ENCODE results near the gene SENP1. TPM values are rescaled to one million over a fixed set of nuclear protein-coding genes. Genes with fewer than 3 reads are reported as not detected.

The SENP1 gene
- polyA plus RNA-seq, 2 donors: 2.7 to 3.9 TPM

DNA sequence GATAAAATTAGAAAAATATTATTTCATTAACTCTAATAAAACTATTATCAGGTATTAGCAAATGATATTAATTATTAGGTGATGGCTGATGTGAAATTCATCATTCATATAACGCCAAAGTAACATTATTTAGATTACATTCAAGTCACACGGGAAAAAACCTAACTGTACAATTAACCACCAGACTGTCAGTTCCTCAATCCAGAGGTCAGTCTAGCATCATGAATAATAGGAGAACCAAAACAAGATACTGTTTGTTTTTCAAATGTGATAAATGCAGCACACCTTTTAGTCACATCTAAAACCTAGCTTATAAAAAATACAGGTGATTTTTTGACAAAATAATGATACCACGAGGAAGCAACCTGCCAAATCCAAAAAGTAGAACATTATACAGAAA is 19.6 kb downstream of the SENP1 start:
- WGBS, 2 donors: 87 to 89% methylated on average over 3 of the region's 3 CpGs
- Histone ChIP-seq H3K4me1 (ENCODE audit: control insufficient read depth in 2 of 2, insufficient read depth in 2 of 2, low read length in 1 of 2) (no peaks in the 10 kb centered on the region), H3K36me3 (ENCODE audit: control insufficient read depth in 2 of 2, insufficient read depth in 2 of 2, low read length in 1 of 2) (peaks cover 4 to 11% of the 10 kb centered on the region in 2 donors), H3K27ac (ENCODE audit: low read depth in 2 of 2, low read length in 1 of 2) (no peak overlapping the region), H3K4me3 (ENCODE audit: low read depth in 1 of 2, low read length in 2 of 2) (no peak overlapping the region), H3K9me3 (ENCODE audit: control insufficient read depth in 2 of 2, insufficient read depth in 1 of 2, low read depth in 1 of 2, low read length in 1 of 2) (no peaks in the 10 kb centered on the region), H3K27me3 (ENCODE audit: control insufficient read depth in 1 of 2, insufficient read depth in 2 of 2, low read length in 2 of 2) (no peaks in the 10 kb centered on the region)

DNA sequence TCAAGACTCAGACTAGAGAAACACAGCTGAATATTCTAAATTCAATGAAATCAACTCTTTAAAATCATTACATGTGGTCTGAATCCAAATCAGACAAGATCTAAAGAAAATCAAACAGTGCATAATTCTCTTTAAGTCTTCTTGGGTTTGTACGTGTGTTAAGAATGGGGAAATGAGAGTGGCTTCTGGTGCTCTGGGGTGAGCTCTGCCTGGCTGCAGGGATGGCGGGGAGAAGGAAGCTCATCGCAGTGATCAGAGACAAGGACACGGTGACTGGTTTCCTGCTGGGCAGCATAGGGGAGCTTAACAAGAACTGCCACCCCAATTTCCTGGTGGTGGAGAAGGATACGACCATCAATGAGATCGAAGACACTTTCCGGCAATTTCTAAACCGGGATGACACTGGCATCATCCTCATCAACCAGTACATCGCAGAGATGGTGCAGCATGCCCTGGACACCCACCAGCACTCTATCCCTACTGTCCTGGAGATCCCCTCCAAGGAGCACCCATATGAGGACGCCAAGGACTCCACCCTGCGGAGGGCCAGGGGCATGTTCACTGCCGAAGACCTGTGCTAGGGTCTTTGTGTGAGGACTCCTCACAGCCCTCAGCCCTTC is 20.9 kb downstream of the SENP1 start:
- Histone ChIP-seq H3K36me3 (ENCODE audit: control insufficient read depth in 2 of 2, insufficient read depth in 2 of 2, low read length in 1 of 2) (peaks cover 4 to 11% of the 10 kb centered on the region in 2 donors), H3K27ac (ENCODE audit: low read depth in 2 of 2, low read length in 1 of 2) (no peak overlapping the region), H3K27me3 (ENCODE audit: control insufficient read depth in 1 of 2, insufficient read depth in 2 of 2, low read length in 2 of 2) (no peaks in the 10 kb centered on the region), H3K4me1 (ENCODE audit: control insufficient read depth in 2 of 2, insufficient read depth in 2 of 2, low read length in 1 of 2) (no peaks in the 10 kb centered on the region), H3K4me3 (ENCODE audit: low read depth in 1 of 2, low read length in 2 of 2) (no peak overlapping the region), H3K9me3 (ENCODE audit: control insufficient read depth in 2 of 2, insufficient read depth in 1 of 2, low read depth in 1 of 2, low read length in 1 of 2) (no peaks in the 10 kb centered on the region)
- WGBS, 2 donors: 90 to 92% methylated on average over 12 of the region's 12 CpGs

DNA sequence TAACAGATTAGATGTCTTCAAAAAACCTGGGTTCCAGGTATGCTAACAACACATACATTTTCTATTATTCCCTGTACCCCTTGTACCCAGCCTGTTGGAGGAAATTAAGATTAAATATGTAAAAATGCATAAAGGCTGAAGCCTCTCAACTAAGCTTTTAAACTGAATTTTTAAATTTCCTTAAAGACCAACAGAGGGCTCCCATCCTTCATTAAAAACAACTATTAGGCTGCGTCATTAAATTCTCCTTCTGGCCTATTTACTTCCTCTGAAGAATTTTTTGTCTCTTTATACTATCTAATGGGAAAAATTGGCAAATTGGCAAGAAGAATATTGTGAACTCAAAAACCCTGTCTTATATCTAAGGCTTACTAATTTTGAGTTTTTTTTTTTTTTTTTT is 21.8 kb downstream of the SENP1 start:
- Histone ChIP-seq H3K9me3 (ENCODE audit: control insufficient read depth in 2 of 2, insufficient read depth in 1 of 2, low read depth in 1 of 2, low read length in 1 of 2) (no peaks in the 10 kb centered on the region), H3K4me1 (ENCODE audit: control insufficient read depth in 2 of 2, insufficient read depth in 2 of 2, low read length in 1 of 2) (no peaks in the 10 kb centered on the region), H3K4me3 (ENCODE audit: low read depth in 1 of 2, low read length in 2 of 2) (no peak overlapping the region), H3K36me3 (ENCODE audit: control insufficient read depth in 2 of 2, insufficient read depth in 2 of 2, low read length in 1 of 2) (peaks cover 4 to 9% of the 10 kb centered on the region in 2 donors), H3K27me3 (ENCODE audit: control insufficient read depth in 1 of 2, insufficient read depth in 2 of 2, low read length in 2 of 2) (no peaks in the 10 kb centered on the region), H3K27ac (ENCODE audit: low read depth in 2 of 2, low read length in 1 of 2) (no peak overlapping the region)
- 60 to 68% methylated on average over 1 of the region's 1 CpG for WGBS, 2 donors

- Histone ChIP-seq H3K36me3 (ENCODE audit: control insufficient read depth in 2 of 2, insufficient read depth in 2 of 2, low read length in 1 of 2) (peaks cover 4 to 8% of the 10 kb centered on the region in 2 donors), H3K4me3 (ENCODE audit: low read depth in 1 of 2, low read length in 2 of 2) (no peak overlapping the region), H3K9me3 (ENCODE audit: control insufficient read depth in 2 of 2, insufficient read depth in 1 of 2, low read depth in 1 of 2, low read length in 1 of 2) (no peaks in the 10 kb centered on the region), H3K27ac (ENCODE audit: low read depth in 2 of 2, low read length in 1 of 2) (no peak overlapping the region), H3K27me3 (ENCODE audit: control insufficient read depth in 1 of 2, insufficient read depth in 2 of 2, low read length in 2 of 2) (no peaks in the 10 kb centered on the region), H3K4me1 (ENCODE audit: control insufficient read depth in 2 of 2, insufficient read depth in 2 of 2, low read length in 1 of 2) (no peaks in the 10 kb centered on the region)
- WGBS, 2 donors: 96 to 98% methylated on average over 3 of the region's 3 CpGs
Measured at GRCh38 chr12:48080821-48081220, 25.1 kb downstream of the SENP1 start.

- Histone ChIP-seq H3K4me3 (ENCODE audit: low read depth in 1 of 2, low read length in 2 of 2) (no peak overlapping the region), H3K9me3 (ENCODE audit: control insufficient read depth in 2 of 2, insufficient read depth in 1 of 2, low read depth in 1 of 2, low read length in 1 of 2) (no peaks in the 10 kb centered on the region), H3K27ac (ENCODE audit: low read depth in 2 of 2, low read length in 1 of 2) (no peak overlapping the region), H3K27me3 (ENCODE audit: control insufficient read depth in 1 of 2, insufficient read depth in 2 of 2, low read length in 2 of 2) (no peaks in the 10 kb centered on the region), H3K36me3 (ENCODE audit: control insufficient read depth in 2 of 2, insufficient read depth in 2 of 2, low read length in 1 of 2) (peaks cover 4 to 5% of the 10 kb centered on the region in 2 donors), H3K4me1 (ENCODE audit: control insufficient read depth in 2 of 2, insufficient read depth in 2 of 2, low read length in 1 of 2) (no peaks in the 10 kb centered on the region)
- 93% methylated on average over 5 of the region's 5 CpGs for WGBS, 2 donors
Measured at GRCh38 chr12:48080285-48080684, 25.6 kb downstream of the SENP1 start.

DNA sequence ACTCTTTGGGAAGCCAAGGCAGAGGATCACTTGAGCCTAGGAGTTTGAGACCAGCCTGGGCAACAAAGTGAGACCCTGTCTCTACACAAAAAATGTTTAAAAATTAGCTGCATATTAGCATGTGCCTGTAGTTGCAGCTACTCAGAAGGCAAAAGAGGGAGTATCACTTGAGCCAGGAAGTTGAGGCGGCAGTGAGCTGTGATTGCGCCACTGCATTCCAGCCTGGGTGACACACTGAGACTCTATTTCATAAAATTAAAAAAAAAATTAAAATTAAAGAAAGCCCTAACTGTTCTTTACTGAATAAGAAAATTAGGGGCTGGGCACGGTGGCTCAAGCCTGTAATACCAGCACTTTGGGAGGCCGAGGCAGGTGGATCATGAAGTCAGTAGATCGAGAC is 27.0 kb downstream of the SENP1 start:
- no peaks in the 10 kb centered on the region for H3K4me1 ChIP-seq (ENCODE audit: control insufficient read depth in 2 of 2, insufficient read depth in 2 of 2, low read length in 1 of 2)
- H3K36me3 ChIP-seq (ENCODE audit: control insufficient read depth in 2 of 2, insufficient read depth in 2 of 2, low read length in 1 of 2): peaks cover 2 to 3% of the 10 kb centered on the region in 2 donors
- no peaks in the 10 kb centered on the region for H3K9me3 ChIP-seq (ENCODE audit: control insufficient read depth in 2 of 2, insufficient read depth in 1 of 2, low read depth in 1 of 2, low read length in 1 of 2)
- H3K4me3 ChIP-seq (ENCODE audit: low read depth in 1 of 2, low read length in 2 of 2): no peak overlapping the region
- 93 to 96% methylated on average over 5 of the region's 5 CpGs for WGBS, 2 donors
- no peak overlapping the region for H3K27ac ChIP-seq (ENCODE audit: low read depth in 2 of 2, low read length in 1 of 2)
- H3K27me3 ChIP-seq (ENCODE audit: control insufficient read depth in 1 of 2, insufficient read depth in 2 of 2, low read length in 2 of 2): no peaks in the 10 kb centered on the region

- Histone ChIP-seq H3K9me3 (ENCODE audit: control insufficient read depth in 2 of 2, insufficient read depth in 1 of 2, low read depth in 1 of 2, low read length in 1 of 2) (no peaks in the 10 kb centered on the region), H3K4me1 (ENCODE audit: control insufficient read depth in 2 of 2, insufficient read depth in 2 of 2, low read length in 1 of 2) (no peaks in the 10 kb centered on the region), H3K27ac (ENCODE audit: low read depth in 2 of 2, low read length in 1 of 2) (no peak overlapping the region), H3K27me3 (ENCODE audit: control insufficient read depth in 1 of 2, insufficient read depth in 2 of 2, low read length in 2 of 2) (no peaks in the 10 kb centered on the region), H3K4me3 (ENCODE audit: low read depth in 1 of 2, low read length in 2 of 2) (no peak overlapping the region), H3K36me3 (ENCODE audit: control insufficient read depth in 2 of 2, insufficient read depth in 2 of 2, low read length in 1 of 2) (peaks cover 0 to 1% of the 10 kb centered on the region in 2 donors)
- 91 to 97% methylated on average over 2 of the region's 2 CpGs for WGBS, 2 donors
Measured at GRCh38 chr12:48077111-48077510, 28.8 kb downstream of the SENP1 start.

DNA sequence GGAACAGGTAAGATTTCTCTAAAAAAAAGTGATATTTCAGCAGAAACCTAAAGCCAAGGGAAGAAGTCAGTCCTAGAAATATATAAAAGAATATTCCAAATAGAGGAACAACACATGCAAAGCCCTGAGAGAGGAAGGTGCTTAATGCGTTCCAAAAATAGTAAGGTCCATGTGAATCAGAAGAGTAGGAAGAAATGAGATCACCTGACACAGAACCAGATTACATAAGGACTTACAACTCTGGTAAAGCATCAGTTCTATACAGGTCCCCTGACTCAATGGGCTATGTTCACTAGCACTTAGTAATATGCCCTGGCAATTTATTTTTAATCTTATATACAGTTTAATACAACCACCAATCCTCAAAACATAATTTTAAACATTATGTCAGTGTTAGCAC is 30.0 kb downstream of the SENP1 start:
- Histone ChIP-seq H3K27ac (ENCODE audit: low read depth in 2 of 2, low read length in 1 of 2) (no peak overlapping the region), H3K4me1 (ENCODE audit: control insufficient read depth in 2 of 2, insufficient read depth in 2 of 2, low read length in 1 of 2) (no peaks in the 10 kb centered on the region), H3K4me3 (ENCODE audit: low read depth in 1 of 2, low read length in 2 of 2) (no peak overlapping the region), H3K9me3 (ENCODE audit: control insufficient read depth in 2 of 2, insufficient read depth in 1 of 2, low read depth in 1 of 2, low read length in 1 of 2) (no peaks in the 10 kb centered on the region), H3K27me3 (ENCODE audit: control insufficient read depth in 1 of 2, insufficient read depth in 2 of 2, low read length in 2 of 2) (no peaks in the 10 kb centered on the region), H3K36me3 (ENCODE audit: control insufficient read depth in 2 of 2, insufficient read depth in 2 of 2, low read length in 1 of 2) (no peaks in the 10 kb centered on the region)
- WGBS, 2 donors: 70 to 77% methylated on average over 1 of the region's 1 CpG

- Histone ChIP-seq H3K27me3 (ENCODE audit: control insufficient read depth in 1 of 2, insufficient read depth in 2 of 2, low read length in 2 of 2) (no peaks in the 10 kb centered on the region), H3K4me1 (ENCODE audit: control insufficient read depth in 2 of 2, insufficient read depth in 2 of 2, low read length in 1 of 2) (no peaks in the 10 kb centered on the region), H3K27ac (ENCODE audit: low read depth in 2 of 2, low read length in 1 of 2) (no peak overlapping the region), H3K9me3 (ENCODE audit: control insufficient read depth in 2 of 2, insufficient read depth in 1 of 2, low read depth in 1 of 2, low read length in 1 of 2) (no peaks in the 10 kb centered on the region), H3K36me3 (ENCODE audit: control insufficient read depth in 2 of 2, insufficient read depth in 2 of 2, low read length in 1 of 2) (peaks cover 0 to under 1% of the 10 kb centered on the region in 2 donors), H3K4me3 (ENCODE audit: low read depth in 1 of 2, low read length in 2 of 2) (no peak overlapping the region)
- WGBS, 2 donors: 88 to 92% methylated on average over 1 of the region's 1 CpG
Measured at GRCh38 chr12:48074266-48074665, 31.6 kb downstream of the SENP1 start.

DNA sequence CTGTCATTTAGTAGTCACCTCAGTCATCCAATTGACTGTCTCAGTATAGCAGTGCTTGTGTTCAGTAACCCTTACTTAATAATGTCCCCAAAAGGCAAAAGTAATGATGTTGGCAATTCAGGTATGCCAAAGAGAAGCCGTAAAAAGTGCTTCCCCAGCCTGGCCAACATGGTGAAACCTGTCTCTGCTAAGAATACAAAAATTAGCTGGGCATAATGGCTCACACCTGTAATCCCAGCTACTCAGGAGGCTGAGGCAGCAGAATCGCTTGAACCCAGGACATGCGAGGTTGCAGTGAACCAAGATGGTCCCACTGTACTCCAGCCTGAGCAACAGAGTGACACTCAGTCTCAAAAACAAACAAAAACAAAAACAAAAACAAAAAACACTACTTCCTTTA is 33.6 kb downstream of the SENP1 start:
- no peak overlapping the region for H3K27ac ChIP-seq (ENCODE audit: low read depth in 2 of 2, low read length in 1 of 2)
- WGBS, 2 donors: 97 to 98% methylated on average over 3 of the region's 3 CpGs
- H3K36me3 ChIP-seq (ENCODE audit: control insufficient read depth in 2 of 2, insufficient read depth in 2 of 2, low read length in 1 of 2): peaks cover 0 to 2% of the 10 kb centered on the region in 2 donors
- no peaks in the 10 kb centered on the region for H3K4me1 ChIP-seq (ENCODE audit: control insufficient read depth in 2 of 2, insufficient read depth in 2 of 2, low read length in 1 of 2)
- H3K27me3 ChIP-seq (ENCODE audit: control insufficient read depth in 1 of 2, insufficient read depth in 2 of 2, low read length in 2 of 2): no peaks in the 10 kb centered on the region
- H3K9me3 ChIP-seq (ENCODE audit: control insufficient read depth in 2 of 2, insufficient read depth in 1 of 2, low read depth in 1 of 2, low read length in 1 of 2): no peaks in the 10 kb centered on the region
- no peak overlapping the region for H3K4me3 ChIP-seq (ENCODE audit: low read depth in 1 of 2, low read length in 2 of 2)

Measured in esophagus (tissue), 2 donors.